ENCODE data around the gene ITGA2.
A peak's percentile ranks its signal among the peaks of the same experiment; 100 is the strongest.
"Not testable (repeated sequence)": the region's sequence is repeated elsewhere in the genome, so short reads cannot be mapped to it uniquely, and the experiment has no call there.

Gene ITGA2

DNA sequence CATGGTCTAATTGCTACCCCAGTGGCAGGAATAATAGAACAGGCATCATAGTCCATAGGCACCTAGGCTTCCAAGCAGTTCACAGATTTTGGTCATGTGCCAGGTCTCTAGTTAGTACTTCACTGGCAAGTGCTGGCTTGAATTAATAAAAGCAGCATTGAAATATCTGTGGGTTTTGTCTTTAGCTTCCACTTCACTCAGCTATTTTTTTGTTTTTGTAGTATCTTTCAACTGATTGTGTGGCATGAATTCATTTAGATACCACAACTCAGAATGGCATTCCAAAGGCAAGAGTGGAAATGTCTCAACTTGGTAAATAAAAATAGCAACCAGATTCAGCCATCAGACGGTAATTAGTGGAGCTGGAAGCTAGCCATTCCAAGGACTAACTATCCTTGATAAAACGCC, 27.9 kb upstream of the ITGA2 start:
- Histone ChIP-seq H3K27me3 (ENCODE audit: control insufficient read depth, insufficient read depth, low read length) (no peaks in the 10 kb centered on the region), H3K9ac (ENCODE audit: low read depth, low read length) (no peak overlapping the region), H3K36me3 (ENCODE audit: control insufficient read depth, insufficient read depth, low read length) (no peaks in the 10 kb centered on the region), H3K4me1 (ENCODE audit: control insufficient read depth, insufficient read depth, low read length) (peaks cover 2% of the 10 kb centered on the region), H3K4me3 (ENCODE audit: low read depth, low read length) (no peak overlapping the region), H3K9me3 (ENCODE audit: control insufficient read depth, insufficient read depth, low read length) (no peaks in the 10 kb centered on the region)

DNA sequence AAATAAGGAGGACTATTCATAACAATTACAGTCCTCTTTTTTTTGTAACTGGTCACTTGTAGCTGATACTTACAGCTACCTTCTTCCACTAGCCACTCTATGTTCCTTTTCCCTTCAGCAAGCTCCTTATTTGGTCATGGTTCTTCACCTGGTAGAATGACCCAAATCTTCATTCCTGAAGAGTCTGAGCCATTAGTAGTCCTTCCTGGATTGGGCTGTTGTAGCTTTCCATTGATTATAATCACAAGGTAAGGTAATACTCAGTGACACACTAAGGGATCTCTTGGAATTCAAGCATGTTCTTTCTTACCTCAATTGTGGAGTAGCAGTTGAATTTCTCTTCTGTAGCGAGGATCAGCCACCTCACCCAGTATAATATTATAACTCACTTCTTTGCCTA, 25.5 kb upstream of the ITGA2 start:
- no peak overlapping the region for H3K9ac ChIP-seq (ENCODE audit: low read depth, low read length)
- H3K36me3 ChIP-seq (ENCODE audit: control insufficient read depth, insufficient read depth, low read length) = no peaks in the 10 kb centered on the region
- H3K4me1 ChIP-seq (ENCODE audit: control insufficient read depth, insufficient read depth, low read length) = no peaks in the 10 kb centered on the region
- no peak overlapping the region for H3K4me3 ChIP-seq (ENCODE audit: low read depth, low read length)
- no peaks in the 10 kb centered on the region for H3K27me3 ChIP-seq (ENCODE audit: control insufficient read depth, insufficient read depth, low read length)
- H3K9me3 ChIP-seq (ENCODE audit: control insufficient read depth, insufficient read depth, low read length) = no peaks in the 10 kb centered on the region

GRCh38 chr5:52964138-52964537, 25.0 kb upstream of the ITGA2 start:
- H3K9me3 ChIP-seq (ENCODE audit: control insufficient read depth, insufficient read depth, low read length) = no peaks in the 10 kb centered on the region
- no peak overlapping the region for H3K9ac ChIP-seq (ENCODE audit: low read depth, low read length)

DNA sequence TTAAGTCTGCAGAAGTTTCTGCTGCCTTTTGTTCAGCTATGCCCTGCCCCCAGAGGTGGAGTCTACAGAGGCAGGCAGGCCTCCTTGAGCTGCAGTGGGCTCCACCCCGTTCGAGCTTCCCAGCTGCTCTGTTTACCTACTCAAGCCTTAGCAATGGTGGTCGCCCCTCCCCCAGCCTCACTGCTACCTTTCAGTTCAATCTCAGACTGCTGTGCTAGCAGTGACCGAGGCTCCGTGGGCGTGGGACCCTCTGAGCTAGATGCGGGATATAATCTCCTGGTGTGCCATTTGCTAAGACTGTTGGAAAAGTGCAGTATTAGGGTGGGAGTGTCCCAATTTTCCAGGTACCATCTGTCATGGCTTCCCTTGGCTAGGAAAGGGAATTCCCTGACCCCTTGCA, 13.0 kb upstream of the ITGA2 start:
- not testable (repeated sequence) for H3K4me3 ChIP-seq (ENCODE audit: low read depth, low read length); H3K36me3 ChIP-seq (ENCODE audit: control insufficient read depth, insufficient read depth, low read length); H3K4me1 ChIP-seq (ENCODE audit: control insufficient read depth, insufficient read depth, low read length); H3K9me3 ChIP-seq (ENCODE audit: control insufficient read depth, insufficient read depth, low read length); H3K9ac ChIP-seq (ENCODE audit: low read depth, low read length); H3K27me3 ChIP-seq (ENCODE audit: control insufficient read depth, insufficient read depth, low read length)

More at GRCh38 chr5:52964138-52964537, 25.0 kb upstream of the ITGA2 start:
- no peaks in the 10 kb centered on the region for H3K4me1 ChIP-seq (ENCODE audit: control insufficient read depth, insufficient read depth, low read length)
- H3K36me3 ChIP-seq (ENCODE audit: control insufficient read depth, insufficient read depth, low read length) = no peaks in the 10 kb centered on the region
- H3K4me3 ChIP-seq (ENCODE audit: low read depth, low read length) = no peak overlapping the region
- H3K27me3 ChIP-seq (ENCODE audit: control insufficient read depth, insufficient read depth, low read length) = no peaks in the 10 kb centered on the region

DNA sequence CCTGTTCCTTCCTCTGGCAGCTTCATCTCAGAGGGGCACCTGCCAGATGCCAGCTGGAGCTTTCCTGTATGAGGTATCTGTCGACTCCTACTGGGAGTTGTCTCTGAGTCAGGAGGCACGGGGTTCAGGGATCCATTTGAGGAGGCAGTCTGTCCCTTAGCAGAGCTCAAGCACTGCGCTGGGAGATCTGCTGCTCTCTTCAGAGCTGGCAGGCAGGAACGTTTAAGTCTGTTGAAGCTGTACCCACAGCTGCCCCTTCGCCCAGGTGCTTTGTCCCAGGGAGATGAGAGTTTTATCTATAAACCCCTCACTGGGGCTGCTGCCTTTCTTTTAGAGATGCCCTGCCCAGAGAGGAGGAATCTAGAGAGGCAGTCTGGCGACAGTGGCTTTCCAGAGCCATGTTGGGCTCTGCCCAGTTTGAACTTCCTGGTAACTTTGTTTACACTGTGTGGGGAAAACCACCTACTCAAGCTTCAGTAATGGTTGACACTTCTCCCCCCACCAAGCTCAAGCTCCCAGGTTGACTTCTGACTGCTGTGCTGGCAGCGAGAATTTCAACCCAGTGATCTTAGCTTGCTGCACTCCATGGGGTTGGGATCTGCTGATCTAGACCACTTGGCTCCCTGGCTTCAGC, 11.8 kb upstream of the ITGA2 start:
- no peak overlapping the region for H3K9ac ChIP-seq (ENCODE audit: low read depth, low read length)
- peaks cover 4% of the 10 kb centered on the region for H3K9me3 ChIP-seq (ENCODE audit: control insufficient read depth, insufficient read depth, low read length)

GRCh38 chr5:52981507-52981906, 7.6 kb upstream of the ITGA2 start:
- H3K9ac ChIP-seq (ENCODE audit: low read depth, low read length) = no peak overlapping the region
- H3K4me1 ChIP-seq (ENCODE audit: control insufficient read depth, insufficient read depth, low read length) = peaks cover 4% of the 10 kb centered on the region
- H3K36me3 ChIP-seq (ENCODE audit: control insufficient read depth, insufficient read depth, low read length) = no peaks in the 10 kb centered on the region
- H3K27me3 ChIP-seq (ENCODE audit: control insufficient read depth, insufficient read depth, low read length) = no peaks in the 10 kb centered on the region
- H3K4me3 ChIP-seq (ENCODE audit: low read depth, low read length) = no peak overlapping the region
- peaks cover under 1% of the 10 kb centered on the region for H3K9me3 ChIP-seq (ENCODE audit: control insufficient read depth, insufficient read depth, low read length)

More for the DNA sequence above, 11.8 kb upstream of the ITGA2 start:
- no peaks in the 10 kb centered on the region for H3K36me3 ChIP-seq (ENCODE audit: control insufficient read depth, insufficient read depth, low read length)
- no peaks in the 10 kb centered on the region for H3K4me1 ChIP-seq (ENCODE audit: control insufficient read depth, insufficient read depth, low read length)
- no peaks in the 10 kb centered on the region for H3K27me3 ChIP-seq (ENCODE audit: control insufficient read depth, insufficient read depth, low read length)
- no peak overlapping the region for H3K4me3 ChIP-seq (ENCODE audit: low read depth, low read length)

GRCh38 chr5:52983731-52984636, 5.2 kb upstream of the ITGA2 start:
- Histone ChIP-seq H3K4me1 (ENCODE audit: control insufficient read depth, insufficient read depth, low read length) (peaks cover 4% of the 10 kb centered on the region), H3K9me3 (ENCODE audit: control insufficient read depth, insufficient read depth, low read length) (no peaks in the 10 kb centered on the region), H3K36me3 (ENCODE audit: control insufficient read depth, insufficient read depth, low read length) (no peaks in the 10 kb centered on the region), H3K27me3 (ENCODE audit: control insufficient read depth, insufficient read depth, low read length) (peaks cover 19% of the 10 kb centered on the region), H3K4me3 (ENCODE audit: low read depth, low read length) (no peak overlapping the region), H3K9ac (ENCODE audit: low read depth, low read length) (no peak overlapping the region)

DNA sequence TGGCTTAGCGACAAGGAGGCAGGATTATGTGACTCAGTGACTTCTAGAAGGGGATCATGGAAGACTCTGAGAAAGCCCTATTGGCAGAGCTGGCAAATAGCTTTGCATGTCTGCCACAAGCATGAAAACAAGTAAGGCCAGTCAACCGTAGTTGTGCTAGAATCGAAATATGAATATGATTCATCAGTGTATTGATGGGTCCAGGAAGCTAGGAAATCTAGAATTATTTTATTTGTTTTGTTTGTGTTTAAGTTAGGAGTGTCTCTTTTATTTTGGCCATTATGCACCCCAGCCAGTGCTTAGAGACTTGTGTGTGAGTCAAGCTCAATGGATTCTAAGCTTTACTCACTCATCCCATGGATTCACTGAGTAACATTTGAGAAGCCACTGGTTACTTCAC, 3.8 kb upstream of the ITGA2 start:
- Histone ChIP-seq H3K36me3 (ENCODE audit: control insufficient read depth, insufficient read depth, low read length) (no peaks in the 10 kb centered on the region), H3K4me1 (ENCODE audit: control insufficient read depth, insufficient read depth, low read length) (peaks cover 4% of the 10 kb centered on the region), H3K27me3 (ENCODE audit: control insufficient read depth, insufficient read depth, low read length) (peaks cover 26% of the 10 kb centered on the region), H3K9ac (ENCODE audit: low read depth, low read length) (no peak overlapping the region), H3K9me3 (ENCODE audit: control insufficient read depth, insufficient read depth, low read length) (no peaks in the 10 kb centered on the region), H3K4me3 (ENCODE audit: low read depth, low read length) (no peak overlapping the region)

GRCh38 chr5:52987711-52988331, 1.3 kb upstream of the ITGA2 start:
- Histone ChIP-seq H3K9me3 (ENCODE audit: control insufficient read depth, insufficient read depth, low read length) (no peaks in the 10 kb centered on the region), H3K27me3 (ENCODE audit: control insufficient read depth, insufficient read depth, low read length) (peaks cover 27% of the 10 kb centered on the region), H3K4me1 (ENCODE audit: control insufficient read depth, insufficient read depth, low read length) (peaks cover 4% of the 10 kb centered on the region), H3K4me3 (ENCODE audit: low read depth, low read length) (no peak overlapping the region), H3K9ac (ENCODE audit: low read depth, low read length) (no peak overlapping the region), H3K36me3 (ENCODE audit: control insufficient read depth, insufficient read depth, low read length) (no peaks in the 10 kb centered on the region)

- Histone ChIP-seq H3K27me3 (ENCODE audit: control insufficient read depth, insufficient read depth, low read length) (peaks cover 27% of the 10 kb centered on the region), H3K36me3 (ENCODE audit: control insufficient read depth, insufficient read depth, low read length) (no peaks in the 10 kb centered on the region), H3K9ac (ENCODE audit: low read depth, low read length) (peak overlapping the region; percentile 73), H3K4me1 (ENCODE audit: control insufficient read depth, insufficient read depth, low read length) (peaks cover 2% of the 10 kb centered on the region), H3K9me3 (ENCODE audit: control insufficient read depth, insufficient read depth, low read length) (no peaks in the 10 kb centered on the region), H3K4me3 (ENCODE audit: low read depth, low read length) (peak overlapping the region; percentile 91)
Measured at GRCh38 chr5:52988335-52989024, 672 bp upstream of the ITGA2 start.

DNA sequence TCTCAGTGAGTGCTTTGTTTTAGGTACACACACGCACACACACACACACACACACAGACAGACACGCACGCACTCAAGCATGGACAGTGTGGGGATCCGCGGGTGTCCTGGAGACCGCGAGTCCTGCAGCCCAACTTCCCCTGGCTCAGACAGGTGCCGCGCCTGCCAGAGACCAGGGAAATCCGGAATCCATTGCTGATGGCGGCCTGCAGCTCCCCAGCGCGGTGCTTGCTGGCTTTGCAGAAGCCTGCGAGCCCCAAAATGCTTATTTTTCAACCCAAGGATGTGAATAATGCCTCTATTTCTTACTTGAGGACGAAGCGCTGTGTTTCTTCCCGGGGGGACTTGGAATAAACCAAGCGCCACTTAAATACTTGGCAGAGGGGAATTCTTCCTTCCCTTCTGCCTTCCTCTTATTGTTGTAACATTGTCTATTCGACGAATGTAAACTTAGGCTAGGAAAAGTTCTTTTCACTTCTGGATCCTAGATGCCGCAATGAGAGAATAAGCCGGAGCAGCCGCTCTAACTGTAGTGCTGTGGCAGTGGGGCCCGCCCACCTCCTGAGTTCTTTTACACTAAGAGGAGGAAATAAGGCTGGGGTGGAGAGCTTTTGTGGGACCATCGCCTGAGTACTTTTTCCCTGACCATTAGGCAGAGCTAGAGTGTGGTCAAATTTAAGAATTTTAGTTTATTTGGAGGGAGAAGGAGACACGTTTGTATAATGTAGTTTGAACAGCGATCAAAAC, 802 bp downstream of the ITGA2 start:
- H3K4me3 ChIP-seq (ENCODE audit: low read depth, low read length) = peak overlapping the region; percentile 91
- H3K36me3 ChIP-seq (ENCODE audit: control insufficient read depth, insufficient read depth, low read length) = no peaks in the 10 kb centered on the region
- peaks cover 27% of the 10 kb centered on the region for H3K27me3 ChIP-seq (ENCODE audit: control insufficient read depth, insufficient read depth, low read length)
- H3K4me1 ChIP-seq (ENCODE audit: control insufficient read depth, insufficient read depth, low read length) = no peaks in the 10 kb centered on the region
- no peaks in the 10 kb centered on the region for H3K9me3 ChIP-seq (ENCODE audit: control insufficient read depth, insufficient read depth, low read length)
- H3K9ac ChIP-seq (ENCODE audit: low read depth, low read length) = peak overlapping the region; percentile 73

Data from iPS-15b (cell line).